Subcutaneous abdominal adipose tissue (tissue), 5 donors: ENCODE data around the gene PARP4.
A peak's percentile ranks its signal among the peaks of the same experiment; 100 is the strongest.
"Not testable (repeated sequence)": the region's sequence is repeated elsewhere in the genome, so short reads cannot be mapped to it uniquely, and the experiment has no call there.

Experiments
- H3K27ac ChIP-seq: one replicate; pipeline ENCODE4 v1.7.0; 2013; ENCODE audit warnings: low read depth, mild to moderate bottlenecking, inconsistent platforms, low read length, moderate library complexity
- H3K27me3 ChIP-seq, 5 donors: one replicate each; pipeline ENCODE4 v1.7.0; 2013; ENCODE audit warnings: low read length in 5 of 5, inconsistent platforms in 1 of 5; ENCODE audit not compliant: control insufficient read depth in 5 of 5, insufficient read depth in 4 of 5
- H3K36me3 ChIP-seq, 5 donors: one replicate each; pipeline ENCODE4 v1.7.0; 2013; ENCODE audit warnings: low read length in 5 of 5; ENCODE audit not compliant: control insufficient read depth in 5 of 5, insufficient read depth in 5 of 5
- H3K4me1 ChIP-seq, 5 donors: one replicate each; pipeline ENCODE4 v1.7.0; 2013; ENCODE audit warnings: low read length in 5 of 5, mild to moderate bottlenecking in 3 of 5, moderate library complexity in 1 of 5; ENCODE audit not compliant: control insufficient read depth in 5 of 5, insufficient read depth in 5 of 5
- H3K4me3 ChIP-seq, 5 donors: one replicate each; pipeline ENCODE4 v1.7.0; 2013; ENCODE audit warnings: low read length in 5 of 5, low read depth in 1 of 5
- H3K9ac ChIP-seq, 5 donors: one replicate each; pipeline ENCODE4 v1.7.0; 2013; ENCODE audit warnings: low read length in 5 of 5, mild to moderate bottlenecking in 4 of 5, moderate library complexity in 3 of 5
- H3K9me3 ChIP-seq, 5 donors: one replicate each; pipeline ENCODE4 v1.7.0; 2013; ENCODE audit warnings: low read length in 5 of 5; ENCODE audit not compliant: control insufficient read depth in 5 of 5
- donor health status: healthy.
- donor health status: healthy.
- donor health status: healthy.
- donor health status: healthy.
- donor health status: healthy.

The PARP4 gene

DNA sequence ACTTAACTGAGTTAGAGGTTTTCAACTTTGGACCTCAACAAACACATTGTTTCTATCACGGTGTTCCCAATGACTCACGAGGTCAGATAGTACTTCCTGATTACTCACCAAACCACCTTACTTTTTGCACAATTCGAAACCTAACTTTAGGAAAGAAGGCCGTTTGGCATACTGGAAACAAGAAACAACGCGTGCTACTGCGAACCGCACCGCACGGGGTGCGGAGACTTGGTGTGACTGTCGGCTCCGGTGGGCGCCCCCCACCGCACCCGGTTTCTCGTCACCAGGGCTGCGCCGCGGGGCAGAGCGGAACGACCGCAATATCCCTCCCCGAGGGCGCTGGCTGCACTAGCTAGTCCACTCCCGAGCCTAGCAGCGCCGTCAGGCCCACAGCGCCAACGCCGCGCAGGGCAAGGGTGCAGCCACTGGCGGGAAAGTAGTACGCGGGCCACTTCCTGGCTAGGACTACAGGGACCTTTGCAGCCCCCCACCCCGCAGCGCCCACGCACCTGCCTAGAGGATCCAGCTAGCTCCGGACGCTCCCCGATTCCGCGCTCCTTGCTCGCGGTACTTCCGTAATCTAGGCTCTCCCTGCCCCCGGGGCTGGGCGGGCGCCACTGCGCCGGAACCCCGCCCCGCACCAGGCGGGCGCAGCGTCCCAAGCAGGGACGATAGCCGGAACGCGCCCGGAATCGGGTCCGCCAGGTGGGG, at the start of gene PARP4:
Gene PARP4 (minus strand): TSS at position 582 of the 711 bp plus-strand sequence. CDS start 9,002 bp downstream, outside the sequence.
- Histone ChIP-seq H3K9ac (peak within 1 kb of the TSS; percentile 60 to 93 (median 89)), H3K4me3 (peak within 1 kb of the TSS; percentile 92 to 98 (median 96)), H3K27ac (peak within 1 kb of the TSS; percentile 96), H3K27me3 (no peaks in the 10 kb centered on the region), H3K9me3 (no peaks in the 10 kb centered on the region), H3K4me1 (peaks cover 3 to 20% (median 19%) of the 10 kb centered on the region in 5 donors), H3K36me3 (peaks cover 0 to 2% (median 0%) of the 10 kb centered on the region in 5 donors)

DNA sequence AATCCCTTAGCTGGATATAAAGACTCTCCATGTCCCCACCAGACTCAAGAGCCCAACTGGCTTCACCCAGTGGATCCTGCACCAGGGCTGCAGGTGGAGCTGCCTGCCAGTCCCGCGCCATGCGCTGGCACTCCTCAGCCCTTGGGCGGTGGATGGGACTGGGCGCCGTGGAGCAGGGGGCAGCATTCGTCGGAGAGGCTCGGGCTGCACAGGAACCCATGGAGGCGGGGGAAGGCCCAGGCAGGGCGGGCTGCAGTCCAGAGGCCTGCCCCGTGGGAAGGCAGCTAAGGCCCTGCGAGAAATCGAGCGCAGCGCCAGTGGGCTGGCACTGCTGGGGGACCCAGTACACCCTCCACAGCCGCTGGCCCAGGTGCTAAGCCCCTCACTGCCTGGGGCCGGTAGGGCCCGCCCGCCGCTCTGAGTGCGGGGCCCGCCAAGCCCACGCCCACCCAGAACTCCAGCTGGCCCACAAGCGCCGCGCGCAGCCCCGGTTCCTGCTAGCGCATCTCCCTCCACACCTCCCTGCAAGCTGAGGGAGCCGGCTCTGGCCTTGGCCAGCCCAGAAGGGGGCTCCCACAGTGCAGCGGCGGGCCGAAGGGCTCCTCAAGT, 48.1 kb upstream of the PARP4 start:
- not testable (repeated sequence) for H3K9me3 ChIP-seq, H3K4me3 ChIP-seq, H3K4me1 ChIP-seq, H3K9ac ChIP-seq, H3K27ac ChIP-seq, H3K36me3 ChIP-seq, H3K27me3 ChIP-seq

GRCh38 chr13:24559431-24560218, 47.0 kb upstream of the PARP4 start:
- not testable (repeated sequence) for H3K36me3 ChIP-seq, H3K27ac ChIP-seq, H3K4me1 ChIP-seq, H3K9ac ChIP-seq, H3K9me3 ChIP-seq, H3K4me3 ChIP-seq, H3K27me3 ChIP-seq

GRCh38 chr13:24557081-24557480, 44.5 kb upstream of the PARP4 start:
- Histone ChIP-seq H3K27me3 (no peaks in the 10 kb centered on the region), H3K27ac (no peak overlapping the region), H3K4me3 (no peak overlapping the region), H3K9me3 (no peaks in the 10 kb centered on the region), H3K4me1 (no peaks in the 10 kb centered on the region), H3K36me3 (no peaks in the 10 kb centered on the region), H3K9ac (no peak overlapping the region)

- not testable (repeated sequence) for H3K9ac ChIP-seq, H3K9me3 ChIP-seq, H3K36me3 ChIP-seq, H3K4me3 ChIP-seq, H3K4me1 ChIP-seq, H3K27me3 ChIP-seq, H3K27ac ChIP-seq
Observed at GRCh38 chr13:24553892-24554291, 41.3 kb upstream of the PARP4 start.

DNA sequence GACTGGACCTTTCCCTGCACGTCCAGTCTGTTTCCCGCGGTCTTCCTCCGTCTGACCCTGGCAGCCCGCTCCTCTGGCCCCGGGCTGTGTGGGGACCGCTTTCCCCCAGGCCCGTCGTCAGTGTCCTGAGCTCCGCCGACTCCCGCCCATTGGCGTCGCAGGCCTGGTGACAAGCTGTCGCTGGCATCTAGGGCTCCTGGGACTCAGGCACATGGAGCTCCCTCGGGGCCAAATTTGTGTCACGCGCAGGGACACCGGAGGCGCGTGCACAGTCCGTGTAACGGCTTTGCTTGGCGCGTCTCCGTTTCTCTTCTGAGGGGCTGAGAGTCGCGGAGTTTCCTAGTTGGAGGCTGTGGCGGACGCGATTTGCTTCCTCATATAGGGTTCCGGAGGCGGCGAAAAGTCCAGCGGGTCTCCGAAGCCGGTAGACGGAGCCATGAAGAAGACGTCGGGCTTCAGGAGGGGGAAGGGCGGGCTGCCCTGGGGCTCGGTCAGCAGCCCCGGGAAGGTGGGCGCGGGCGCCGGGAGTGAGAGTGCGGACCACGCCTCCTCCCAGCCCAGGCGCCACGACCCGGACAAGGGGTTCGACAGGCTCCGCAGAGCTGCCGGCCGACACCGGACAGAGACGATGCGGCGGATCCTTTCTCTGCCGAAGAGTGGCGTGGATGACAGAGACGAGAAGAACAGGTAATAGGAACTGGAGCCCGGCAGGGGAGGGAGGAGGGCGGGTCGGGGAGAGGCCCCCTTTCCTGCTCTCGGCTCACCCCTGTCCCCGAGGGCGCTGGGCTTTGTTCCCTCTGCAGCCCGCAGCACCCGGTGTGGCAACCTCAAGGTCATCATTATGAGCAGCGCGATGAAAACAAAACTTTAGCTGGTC, 29.1 kb upstream of the PARP4 start:
- not testable (repeated sequence) for H3K9me3 ChIP-seq, H3K4me1 ChIP-seq, H3K36me3 ChIP-seq, H3K27ac ChIP-seq
- H3K4me3 ChIP-seq, result peak overlapping the region in 4 of 5 donors; percentile 53 to 68 (median 62)
- H3K9ac ChIP-seq, result peak overlapping the region in 2 of 5 donors; percentile 35 to 48
- peaks cover 3 to 14% (median 5%) of the 10 kb centered on the region in 5 donors for H3K27me3 ChIP-seq

- Histone ChIP-seq H3K27ac (no peak overlapping the region), H3K36me3 (no peaks in the 10 kb centered on the region), H3K9ac (peak overlapping the region in 1 of 5 donors; percentile 48), H3K27me3 (peaks cover 3 to 11% (median 5%) of the 10 kb centered on the region in 5 donors), H3K4me1 (peaks cover 0 to 10% (median 8%) of the 10 kb centered on the region in 5 donors), H3K9me3 (no peaks in the 10 kb centered on the region), H3K4me3 (peak overlapping the region in 4 of 5 donors; percentile 53 to 68 (median 62))
Observed at GRCh38 chr13:24541127-24541475, 28.5 kb upstream of the PARP4 start.

GRCh38 chr13:24540236-24541126, 27.9 kb upstream of the PARP4 start:
- peaks cover 0 to 10% (median 8%) of the 10 kb centered on the region in 5 donors for H3K4me1 ChIP-seq
- no peak overlapping the region for H3K4me3 ChIP-seq
- no peaks in the 10 kb centered on the region for H3K9me3 ChIP-seq
- H3K27ac ChIP-seq, result no peak overlapping the region
- no peaks in the 10 kb centered on the region for H3K36me3 ChIP-seq
- H3K27me3 ChIP-seq, result peaks cover 3 to 10% (median 5%) of the 10 kb centered on the region in 5 donors
- no peak overlapping the region for H3K9ac ChIP-seq
